Caco-2 (cell line): ENCODE data around the gene CCDC82. TPM values are rescaled to one million over a fixed set of nuclear protein-coding genes. Genes with fewer than 3 reads are reported as not detected.

ENCODE experiments used
- BruUV-seq: library from RNA; stranded (reverse); fragments of 400-500 nt; replicated peaks from 2 replicates; lab custom pipeline; 2021; lab: Mats Ljungman, UMichigan
- CTCF ChIA-PET: fragments of 300-600 bp; sonication (Branson Sonifier 250); formaldehyde crosslinking; loops from one replicate; lab custom pipeline; 2022; ENCODE audit warnings: antibody characterized with exemption; lab: Charles Lee
- POLR2A ChIA-PET: fragments of 300-600 bp; sonication (Branson Sonifier 250); formaldehyde crosslinking; loops from one replicate; lab custom pipeline; 2022; ENCODE audit warnings: antibody characterized with exemption; lab: Charles Lee
- DNase-seq, 2 experiments: peaks; one replicate each; pipeline versions ENCODE4 v3.0.0 to v3.0.0-alpha.2; 2020 to 2022
- H3K27me3 ChIP-seq: replicated peaks from 2 replicates; pipeline ENCODE4 v1.6.0; 2011; ENCODE audit warnings: low read length; ENCODE audit not compliant: control insufficient read depth, insufficient read depth
- H3K36me3 ChIP-seq: 2 replicates; pipeline ENCODE4 v1.5.1; 2011; ENCODE audit warnings: low read length; ENCODE audit not compliant: control insufficient read depth, insufficient read depth
- H3K4me1 ChIP-seq: fragments of 250-450 bp; sonication (Bioruptor Pico); 2 replicates; pipeline ENCODE4 v1.5.1; 2020; ENCODE audit warnings: mild to moderate bottlenecking
- H3K4me3 ChIP-seq: 2 replicates; pipeline ENCODE4 v1.5.1; 2011; ENCODE audit warnings: low read depth, mild to moderate bottlenecking, control low read depth, low read length
- H3K9me3 ChIP-seq: fragments of 250-450 bp; sonication (Bioruptor Pico); 2 replicates; pipeline ENCODE4 v1.5.1; 2020; ENCODE audit warnings: mild to moderate bottlenecking, moderate library complexity
- H3K27ac Mint-ChIP-seq: one replicate; pipeline ENCODE4 v1.8.0; 2022; ENCODE audit warnings: mixed read lengths; ENCODE audit not compliant: unreplicated experiment
- H3K27me3 Mint-ChIP-seq: one replicate; pipeline ENCODE4 v1.8.0; 2022; ENCODE audit warnings: mixed read lengths; ENCODE audit not compliant: insufficient read depth, unreplicated experiment
- H3K36me3 Mint-ChIP-seq: one replicate; pipeline ENCODE4 v1.8.0; 2022; ENCODE audit warnings: mild to moderate bottlenecking, mixed read lengths; ENCODE audit not compliant: insufficient read depth, unreplicated experiment
- H3K4me1 Mint-ChIP-seq: one replicate; pipeline ENCODE4 v1.8.0; 2022; ENCODE audit warnings: low read depth, mixed read lengths; ENCODE audit not compliant: unreplicated experiment
- H3K4me3 Mint-ChIP-seq: one replicate; pipeline ENCODE4 v1.8.0; 2022; ENCODE audit warnings: mild to moderate bottlenecking, moderate library complexity, mixed read lengths; ENCODE audit not compliant: unreplicated experiment
- H3K9me3 Mint-ChIP-seq: one replicate; pipeline ENCODE4 v1.8.0; 2022; ENCODE audit warnings: mixed read lengths; ENCODE audit not compliant: unreplicated experiment
- intact Hi-C: fragments of 100-400 bp; cut with micrococcal nuclease; formaldehyde crosslinking; loops from one replicate; pipeline ENCODE4 v1.10.0; 2022; ENCODE audit not compliant: unreplicated experiment
- total RNA-seq: library from RNA; stranded (reverse); gene quantifications from 2 replicates; pipeline ENCODE4 v1.2.3, GENCODE V29; 2022
- TF ChIP-seq, protein P1 (sequence below), 2 experiments: fragments of 200-600 bp in 1 of 2; IDR thresholded peaks; 1 replicate in 1 of 2; 2 replicates in 1 of 2; pipeline versions ENCODE4 v1.5.1 to v1.8.0; 2011 to 2022; ENCODE audit warnings: antibody characterized with exemption in 1 of 2, control low read depth in 1 of 2, inconsistent platforms in 1 of 2, low read depth in 1 of 2, low read length in 1 of 2, mild to moderate bottlenecking in 1 of 2, moderate library complexity in 1 of 2; ENCODE audit not compliant: insufficient read depth in 1 of 2, severe bottlenecking in 1 of 2, unreplicated experiment in 1 of 2

Gene CCDC82
- total RNA-seq, 1 experiment from 2014 or later = 38.2 TPM

DNA sequence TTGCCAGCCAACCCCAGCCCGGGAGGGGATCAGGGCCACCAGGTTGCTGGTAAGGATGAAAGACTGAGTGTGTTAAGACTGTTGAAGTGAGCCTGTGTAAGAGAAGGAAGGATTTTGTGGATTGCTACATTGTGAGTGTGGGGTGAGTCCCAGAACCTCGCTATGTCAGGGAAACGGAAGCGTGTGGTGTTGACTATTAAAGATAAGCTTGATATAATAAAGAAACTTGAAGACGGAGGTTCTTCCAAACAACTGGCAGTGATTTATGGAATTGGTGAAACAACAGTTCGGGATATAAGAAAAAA, 728 bp upstream of the CCDC82 start:
- Histone ChIP-seq H3K27me3 (no peaks in the 10 kb centered on the region), H3K4me3 (peak overlapping the region; percentile 82), H3K36me3 (no peaks in the 10 kb centered on the region), H3K4me1 (peaks cover 28% of the 10 kb centered on the region), H3K9me3 (no peaks in the 10 kb centered on the region)
- no peaks in the 10 kb centered on the region for H3K9me3 Mint-ChIP-seq
- intact Hi-C loops = loop anchor here (1.0 to 2.0 kb wide), 4 partner anchors 36 to 601 kb away; partner anchors contain the start of genes FAM76B and MTMR2
- ChIA-PET CTCF (interaction anchor here (1.0 to 2.8 kb wide), 6 partner anchors 36 to 600 kb away, joined by 3 to 31 read pairs (median 4); partner anchors contain the start of genes CEP57, FAM76B and MAML2), POLR2A (interaction anchor here (1.0 to 1.7 kb wide), 10 partner anchors 13 to 600 kb away, joined by 3 to 32 read pairs (median 8); partner anchors contain the start of genes CEP57, FAM76B and MTMR2)
- peaks cover 19% of the 10 kb centered on the region for H3K4me1 Mint-ChIP-seq
- TF ChIP-seq, protein P1, sequence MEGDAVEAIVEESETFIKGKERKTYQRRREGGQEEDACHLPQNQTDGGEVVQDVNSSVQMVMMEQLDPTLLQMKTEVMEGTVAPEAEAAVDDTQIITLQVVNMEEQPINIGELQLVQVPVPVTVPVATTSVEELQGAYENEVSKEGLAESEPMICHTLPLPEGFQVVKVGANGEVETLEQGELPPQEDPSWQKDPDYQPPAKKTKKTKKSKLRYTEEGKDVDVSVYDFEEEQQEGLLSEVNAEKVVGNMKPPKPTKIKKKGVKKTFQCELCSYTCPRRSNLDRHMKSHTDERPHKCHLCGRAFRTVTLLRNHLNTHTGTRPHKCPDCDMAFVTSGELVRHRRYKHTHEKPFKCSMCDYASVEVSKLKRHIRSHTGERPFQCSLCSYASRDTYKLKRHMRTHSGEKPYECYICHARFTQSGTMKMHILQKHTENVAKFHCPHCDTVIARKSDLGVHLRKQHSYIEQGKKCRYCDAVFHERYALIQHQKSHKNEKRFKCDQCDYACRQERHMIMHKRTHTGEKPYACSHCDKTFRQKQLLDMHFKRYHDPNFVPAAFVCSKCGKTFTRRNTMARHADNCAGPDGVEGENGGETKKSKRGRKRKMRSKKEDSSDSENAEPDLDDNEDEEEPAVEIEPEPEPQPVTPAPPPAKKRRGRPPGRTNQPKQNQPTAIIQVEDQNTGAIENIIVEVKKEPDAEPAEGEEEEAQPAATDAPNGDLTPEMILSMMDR (IDR thresholded peaks at IDR 0.05; ENCODE audit: insufficient read depth in 1 of 2, low read depth in 1 of 2, low read length in 1 of 2, severe bottlenecking in 1 of 2, unreplicated experiment in 1 of 2) = no peak
- BruUV-seq = TSS peak; percentile 74
- DNase-seq = no peak
- no peaks in the 10 kb centered on the region for H3K27me3 Mint-ChIP-seq
- H3K27ac Mint-ChIP-seq = peak overlapping the region; percentile 88
- H3K4me3 Mint-ChIP-seq = peak overlapping the region; percentile 82
- H3K36me3 Mint-ChIP-seq = peaks cover 7% of the 10 kb centered on the region

DNA sequence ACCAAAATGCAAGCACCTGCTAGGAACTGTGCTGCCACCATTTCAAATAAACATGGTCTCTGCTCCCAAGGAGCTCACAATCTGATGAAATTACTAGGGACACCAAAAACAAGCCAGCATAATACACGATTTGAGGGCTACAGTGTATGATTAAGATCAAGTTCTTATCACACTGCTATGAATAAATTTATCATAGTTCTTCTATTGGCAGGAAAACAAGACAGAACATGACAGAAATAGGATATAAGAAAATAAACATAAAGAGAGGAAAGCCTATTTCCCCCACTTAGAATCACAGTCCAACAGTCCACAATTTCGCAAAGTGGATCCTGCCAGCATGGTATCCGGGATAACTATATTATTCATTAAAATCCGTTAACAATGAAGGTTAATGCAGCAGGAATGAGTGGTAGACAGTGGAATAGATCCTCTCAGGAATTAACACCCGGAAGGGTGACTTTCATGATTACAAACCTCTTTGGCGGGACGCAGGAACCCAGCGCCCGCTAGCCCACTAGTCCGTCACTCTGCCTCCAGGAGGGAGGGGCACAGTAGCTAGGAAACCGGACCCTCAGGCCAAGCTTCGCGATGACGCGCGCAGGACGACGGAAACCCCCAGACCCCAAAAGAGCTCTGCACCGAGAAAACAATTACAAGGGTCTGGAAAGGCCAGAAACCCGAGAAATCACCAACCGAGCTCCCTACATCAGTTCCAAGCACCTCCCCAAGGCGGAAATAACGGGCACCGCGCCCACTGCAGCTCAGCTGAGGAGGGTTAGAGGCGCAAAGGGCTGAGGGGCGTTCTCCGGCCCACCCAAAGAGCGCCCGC, 607 bp downstream of the CCDC82 start:
- H3K27ac Mint-ChIP-seq = peak overlapping the region; percentile 88
- BruUV-seq = no TSS peak
- peak overlapping the region; percentile 82 for H3K4me3 Mint-ChIP-seq
- H3K4me3 ChIP-seq = peak overlapping the region; percentile 82
- H3K27me3 ChIP-seq = no peaks in the 10 kb centered on the region
- no peaks in the 10 kb centered on the region for H3K27me3 Mint-ChIP-seq
- ChIA-PET CTCF (interaction anchor here (0.6 to 2.8 kb wide), 17 partner anchors 14 to 1322 kb away, joined by 3 to 31 read pairs (median 4); partner anchors contain the start of genes CEP57, FAM76B, MAML2 and SRSF8), POLR2A (interaction anchor here (0.5 to 1.7 kb wide), 33 partner anchors 10 to 1322 kb away, joined by 3 to 32 read pairs (median 5); partner anchors contain the start of genes CEP57, FAM76B, MAML2 and MTMR2)
- TF ChIP-seq, protein P1 (IDR thresholded peaks at IDR 0.05; ENCODE audit: insufficient read depth in 1 of 2, low read depth in 1 of 2, low read length in 1 of 2, severe bottlenecking in 1 of 2, unreplicated experiment in 1 of 2) = no peak
- peaks cover 19% of the 10 kb centered on the region for H3K4me1 Mint-ChIP-seq
- peaks cover 28% of the 10 kb centered on the region for H3K4me1 ChIP-seq
- H3K36me3 ChIP-seq = no peaks in the 10 kb centered on the region
- intact Hi-C loops = loop anchor here (1.0 kb wide), 3 partner anchors 46 to 339 kb away; partner anchors contain the start of gene MAML2
- H3K9me3 ChIP-seq = no peaks in the 10 kb centered on the region
- DNase-seq = no peak
- peaks cover 11% of the 10 kb centered on the region for H3K36me3 Mint-ChIP-seq
- no peaks in the 10 kb centered on the region for H3K9me3 Mint-ChIP-seq

DNA sequence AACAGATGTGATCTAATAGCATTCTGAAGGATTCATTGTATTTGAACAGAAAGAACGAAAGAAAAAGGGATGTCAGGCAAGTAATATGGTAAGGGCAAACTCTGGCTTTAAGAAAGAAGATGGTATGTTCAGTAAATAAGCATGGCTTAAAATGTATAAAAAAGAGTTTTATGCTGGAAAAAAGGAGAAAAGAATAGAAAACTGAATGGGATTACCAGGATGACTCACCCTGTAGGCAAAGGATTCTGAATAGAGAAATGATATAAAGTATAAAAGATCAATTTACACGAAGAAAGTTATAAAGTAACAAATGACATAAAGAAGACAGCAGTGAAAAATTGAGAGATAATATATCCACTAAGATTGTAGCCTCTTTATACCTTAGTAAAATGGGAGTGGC, 4.5 kb downstream of the CCDC82 start:
- intact Hi-C loops = no loop called here
- TF ChIP-seq, protein P1 (IDR thresholded peaks at IDR 0.05; ENCODE audit: insufficient read depth in 1 of 2, low read depth in 1 of 2, low read length in 1 of 2, severe bottlenecking in 1 of 2, unreplicated experiment in 1 of 2) = no peak
- ChIA-PET CTCF (no interaction called here), POLR2A (no interaction called here)
- Mint-ChIP-seq H3K27me3 (no peaks in the 10 kb centered on the region), H3K36me3 (peaks cover 22% of the 10 kb centered on the region), H3K4me3 (no peak overlapping the region), H3K9me3 (no peaks in the 10 kb centered on the region), H3K27ac (no peak overlapping the region), H3K4me1 (peaks cover 7% of the 10 kb centered on the region)
- no TSS peak for BruUV-seq
- H3K9me3 ChIP-seq = no peaks in the 10 kb centered on the region
- H3K27me3 ChIP-seq = no peaks in the 10 kb centered on the region
- H3K4me3 ChIP-seq = no peak overlapping the region
- DNase-seq = no peak
- peaks cover 2% of the 10 kb centered on the region; the same call in 1 of the 2 replicates for H3K36me3 ChIP-seq
- peaks cover 8% of the 10 kb centered on the region for H3K4me1 ChIP-seq
